Thymus (tissue), 11 donors: ENCODE measurements around the gene MEGF8. TPM values are rescaled to one million over a fixed set of nuclear protein-coding genes. Genes with fewer than 3 reads are reported as not detected.

ENCODE experiments used
- DNase-seq, 9 donors: peaks; one replicate each; pipeline ENCODE4 v3.0.0-alpha.2; 2013; ENCODE audit warnings: low spot score in 9 of 9, low read depth in 6 of 9, missing footprints in 1 of 9
- H3K27ac ChIP-seq, 2 donors: one replicate each; pipeline ENCODE4 v1.5.1; 2013; ENCODE audit warnings: control low read depth in 1 of 2, low read depth in 1 of 2, low read length in 1 of 2, mild to moderate bottlenecking in 1 of 2, moderate library complexity in 1 of 2
- H3K27me3 ChIP-seq, 2 donors: one replicate each; pipeline ENCODE4 v1.5.1; 2013; ENCODE audit warnings: low read length in 1 of 2; ENCODE audit not compliant: control insufficient read depth in 2 of 2, insufficient read depth in 1 of 2
- H3K36me3 ChIP-seq, 2 donors: one replicate each; pipeline ENCODE4 v1.5.1; 2013; ENCODE audit warnings: low read length in 1 of 2, mild to moderate bottlenecking in 1 of 2, moderate library complexity in 1 of 2; ENCODE audit not compliant: control insufficient read depth in 2 of 2, insufficient read depth in 2 of 2
- H3K4me1 ChIP-seq, 2 donors: one replicate each; pipeline ENCODE4 v1.5.1; 2013; ENCODE audit warnings: low read length in 2 of 2; ENCODE audit not compliant: control insufficient read depth in 2 of 2, insufficient read depth in 2 of 2
- H3K4me3 ChIP-seq, 2 donors: one replicate each; pipeline ENCODE4 v1.5.1; 2013; ENCODE audit warnings: low read length in 2 of 2, control low read depth in 1 of 2, mild to moderate bottlenecking in 1 of 2
- H3K9me3 ChIP-seq, 2 donors: one replicate each; pipeline ENCODE4 v1.5.1; 2013; ENCODE audit warnings: low read length in 1 of 2, mild to moderate bottlenecking in 1 of 2; ENCODE audit not compliant: control insufficient read depth in 2 of 2, insufficient read depth in 1 of 2
- WGBS: extraction: QIAGEN DNeasy Blood & Tissue Kit; methylation state at CpG from one replicate; pipeline ENCODE4 v1.1.7; 2013; 5-methylcytosine and 5-hydroxymethylcytosine counted together
- polyA plus RNA-seq: library from polyadenylated mRNA; stranded (reverse); fragments of 200-250 nt; gene quantifications from one replicate; pipeline ENCODE4 v1.2.3, GENCODE V29; 2013
- total RNA-seq: library from RNA; stranded (reverse); fragments of 120-200 nt; gene quantifications from one replicate; pipeline ENCODE4 v1.2.4, GENCODE V29; 2013
- donor health status: healthy.

Gene MEGF8
- total and polyA plus RNA-seq, 2 donors = 2.7 to 5.5 TPM

DNA sequence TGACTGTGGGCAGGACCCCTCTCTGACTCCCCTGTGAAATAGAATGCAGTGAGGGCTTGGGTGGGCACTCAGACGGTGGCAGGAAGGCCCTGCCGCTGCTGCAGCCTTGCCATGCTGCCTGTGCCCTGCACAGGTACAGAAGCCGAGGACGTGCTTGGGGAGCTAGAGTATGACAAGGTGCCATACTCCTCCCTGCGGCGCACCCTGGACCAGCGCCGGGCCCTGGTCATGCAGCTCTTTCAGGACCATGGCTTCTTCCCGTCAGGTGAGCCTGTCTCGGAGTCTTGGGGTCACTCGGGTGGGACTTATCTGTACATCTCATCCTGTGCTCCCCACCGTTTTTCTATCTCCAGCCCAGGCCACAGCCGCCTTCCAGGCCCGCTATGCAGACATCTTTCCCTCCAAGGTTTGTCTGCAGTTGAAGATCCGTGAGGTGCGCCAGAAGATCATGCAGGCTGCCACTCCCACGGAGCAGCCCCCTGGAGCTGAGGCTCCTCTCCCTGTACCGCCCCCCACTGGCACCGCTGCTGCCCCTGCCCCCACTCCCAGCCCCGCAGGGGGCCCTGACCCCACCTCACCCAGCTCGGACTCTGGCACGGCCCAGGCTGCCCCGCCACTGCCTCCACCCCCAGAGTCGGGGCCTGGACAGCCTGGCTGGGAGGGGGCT is 30.8 kb upstream of the MEGF8 start:
- Histone ChIP-seq H3K9me3 (no peaks in the 10 kb centered on the region), H3K27ac (no peak overlapping the region), H3K36me3 (peaks cover 63 to 73% of the 10 kb centered on the region in 2 donors), H3K27me3 (no peaks in the 10 kb centered on the region), H3K4me1 (peaks cover 0 to 5% of the 10 kb centered on the region in 2 donors), H3K4me3 (no peak overlapping the region)
- no peak for DNase-seq
- 96% methylated on average over 24 of the region's 24 CpGs for WGBS

DNA sequence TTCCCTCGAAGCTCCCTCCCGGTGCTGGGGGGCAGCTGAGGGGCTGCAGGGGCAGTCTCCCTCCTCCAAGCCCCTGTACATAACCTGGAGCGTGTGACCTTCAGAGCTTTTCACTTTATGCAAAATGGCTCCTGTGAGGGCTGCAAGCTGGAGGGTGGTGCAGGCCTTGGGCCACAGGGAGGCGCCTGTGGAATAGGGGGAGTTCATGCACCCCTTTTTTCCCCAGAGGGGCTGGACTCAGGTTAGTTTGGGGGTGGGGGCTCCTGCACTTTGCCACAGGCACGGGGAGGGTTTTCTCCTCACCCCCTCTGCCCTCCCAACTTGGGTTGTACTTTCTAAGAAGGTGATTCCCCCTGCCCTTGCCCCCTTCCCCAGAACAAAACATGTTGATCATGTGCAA is 30.1 kb upstream of the MEGF8 start:
- WGBS = 94% methylated on average over 5 of the region's 5 CpGs
- peaks cover 0 to 5% of the 10 kb centered on the region in 2 donors for H3K4me1 ChIP-seq
- H3K36me3 ChIP-seq = peaks cover 62 to 71% of the 10 kb centered on the region in 2 donors
- H3K27me3 ChIP-seq = no peaks in the 10 kb centered on the region
- no peak for DNase-seq
- H3K4me3 ChIP-seq = no peak overlapping the region
- no peaks in the 10 kb centered on the region for H3K9me3 ChIP-seq
- H3K27ac ChIP-seq = no peak overlapping the region

- no peaks in the 10 kb centered on the region for H3K27me3 ChIP-seq
- peaks cover 56 to 65% of the 10 kb centered on the region in 2 donors for H3K36me3 ChIP-seq
- peaks cover under 1 to 6% of the 10 kb centered on the region in 2 donors for H3K4me1 ChIP-seq
- DNase-seq = peak in 5 of 9 donors; percentile 50 to 86 (median 82)
- no peaks in the 10 kb centered on the region for H3K9me3 ChIP-seq
- no peak overlapping the region for H3K27ac ChIP-seq
- no peak overlapping the region for H3K4me3 ChIP-seq
- WGBS = 89% methylated on average over 6 of the region's 6 CpGs
Observed at GRCh38 chr19:42295831-42296525, 29.5 kb upstream of the MEGF8 start.

GRCh38 chr19:42297039-42297438 is 28.4 kb upstream of the MEGF8 start:
- Histone ChIP-seq H3K4me3 (no peak overlapping the region), H3K27me3 (no peaks in the 10 kb centered on the region), H3K9me3 (no peaks in the 10 kb centered on the region), H3K4me1 (peaks cover 9 to 15% of the 10 kb centered on the region in 2 donors), H3K27ac (no peak overlapping the region), H3K36me3 (peaks cover 45 to 54% of the 10 kb centered on the region in 2 donors)
- no peak for DNase-seq
- WGBS = 97% methylated on average over 15 of the region's 15 CpGs

- H3K27me3 ChIP-seq = no peaks in the 10 kb centered on the region
- WGBS = 6% methylated on average over 21 of the region's 21 CpGs
- H3K4me3 ChIP-seq = peak within 1 kb of the TSS; percentile 71 to 87
- H3K27ac ChIP-seq = peak within 1 kb of the TSS; percentile 71 to 87
- peaks cover 16 to 22% of the 10 kb centered on the region in 2 donors for H3K4me1 ChIP-seq
- peaks cover 0 to under 1% of the 10 kb centered on the region in 2 donors for H3K9me3 ChIP-seq
- DNase-seq = no peak
- H3K36me3 ChIP-seq = peaks cover 9 to 12% of the 10 kb centered on the region in 2 donors
Observed at GRCh38 chr19:42301646-42302203, 23.7 kb upstream of the MEGF8 start, which contains the start of gene PRR19. TSS of gene PRR19 (plus strand) at chr19:42302132. CDS start at chr19:42309585, 7,453 bp downstream.

DNA sequence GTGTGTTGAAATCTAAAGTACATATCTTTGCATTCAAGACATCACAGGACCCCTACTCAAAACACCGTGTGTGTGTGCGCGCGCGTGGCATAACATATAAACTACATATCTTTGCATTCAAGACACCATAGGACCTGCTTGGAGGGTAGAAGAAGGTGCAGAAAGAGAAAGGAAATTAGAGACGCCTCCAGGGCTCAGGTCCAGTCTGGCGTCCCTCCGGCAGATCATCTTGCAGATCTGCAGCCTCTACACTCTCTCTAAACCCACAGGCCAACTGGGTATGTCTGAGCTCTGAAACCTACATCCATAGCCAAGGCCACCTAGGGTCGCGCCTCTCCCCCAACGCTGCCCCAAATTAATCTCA is 22.4 kb upstream of the MEGF8 start:
- DNase-seq = no peak
- Histone ChIP-seq H3K27me3 (no peaks in the 10 kb centered on the region), H3K36me3 (peaks cover 5 to 8% of the 10 kb centered on the region in 2 donors), H3K27ac (peak overlapping the region; percentile 71 to 87), H3K4me1 (peaks cover 16 to 22% of the 10 kb centered on the region in 2 donors), H3K9me3 (peaks cover 0 to 1% of the 10 kb centered on the region in 2 donors), H3K4me3 (peak overlapping the region; percentile 71 to 87)
- 89% methylated on average over 11 of the region's 11 CpGs for WGBS

- H3K9me3 ChIP-seq = peaks cover 0 to 1% of the 10 kb centered on the region in 2 donors
- H3K36me3 ChIP-seq = peaks cover 5 to 8% of the 10 kb centered on the region in 2 donors
- H3K27me3 ChIP-seq = no peaks in the 10 kb centered on the region
- H3K4me3 ChIP-seq = no peak overlapping the region
- no peak overlapping the region for H3K27ac ChIP-seq
- peaks cover 16 to 22% of the 10 kb centered on the region in 2 donors for H3K4me1 ChIP-seq
- DNase-seq = no peak
- WGBS = 95% methylated on average over 8 of the region's 8 CpGs
Observed at GRCh38 chr19:42303876-42304275, 21.6 kb upstream of the MEGF8 start.

- no peak for DNase-seq
- Histone ChIP-seq H3K4me3 (no peak overlapping the region), H3K9me3 (peaks cover 0 to 1% of the 10 kb centered on the region in 2 donors), H3K27ac (no peak overlapping the region), H3K4me1 (peaks cover 9 to 16% of the 10 kb centered on the region in 2 donors), H3K36me3 (no peaks in the 10 kb centered on the region), H3K27me3 (peaks cover 2 to 12% of the 10 kb centered on the region in 2 donors)
- WGBS = 98% methylated on average over 22 of the region's 22 CpGs
Observed at GRCh38 chr19:42306646-42307045, 18.8 kb upstream of the MEGF8 start.

DNA sequence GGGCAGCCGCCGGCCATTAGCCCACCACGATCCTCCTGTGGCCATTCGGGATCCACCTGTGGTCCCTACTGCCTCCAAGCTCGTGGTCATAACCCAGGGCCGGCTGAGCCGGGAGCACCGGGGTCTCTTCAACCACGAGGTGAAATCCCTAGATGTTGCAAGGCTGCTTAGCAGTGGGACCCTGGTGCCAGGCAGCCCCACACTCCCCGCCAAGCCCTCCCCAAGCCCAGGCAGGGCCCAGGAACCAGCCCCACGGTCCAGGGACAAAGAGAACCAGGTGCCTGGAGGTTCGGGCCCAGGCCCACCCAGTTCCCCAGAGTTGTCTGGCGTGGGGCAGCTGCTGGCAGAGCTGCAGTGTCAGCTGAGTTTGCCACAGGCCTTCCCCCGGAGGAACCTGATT is 15.7 kb upstream of the MEGF8 start:
- H3K4me3 ChIP-seq = no peak overlapping the region
- DNase-seq = no peak
- H3K27me3 ChIP-seq = peaks cover 29 to 42% of the 10 kb centered on the region in 2 donors
- 97% methylated on average over 14 of the region's 14 CpGs for WGBS
- peaks cover 0 to 4% of the 10 kb centered on the region in 2 donors for H3K4me1 ChIP-seq
- H3K36me3 ChIP-seq = no peaks in the 10 kb centered on the region
- peaks cover 1 to 5% of the 10 kb centered on the region in 2 donors for H3K9me3 ChIP-seq
- no peak overlapping the region for H3K27ac ChIP-seq
